Effector CD8-positive, alpha-beta T cell (primary cell): Measurements from ENCODE around the gene CHRD.

Source experiments
- DNase-seq: peaks from one replicate; lab custom pipeline; 2025; lab: John Stamatoyannopoulos, UW

CHRD gene

DNA sequence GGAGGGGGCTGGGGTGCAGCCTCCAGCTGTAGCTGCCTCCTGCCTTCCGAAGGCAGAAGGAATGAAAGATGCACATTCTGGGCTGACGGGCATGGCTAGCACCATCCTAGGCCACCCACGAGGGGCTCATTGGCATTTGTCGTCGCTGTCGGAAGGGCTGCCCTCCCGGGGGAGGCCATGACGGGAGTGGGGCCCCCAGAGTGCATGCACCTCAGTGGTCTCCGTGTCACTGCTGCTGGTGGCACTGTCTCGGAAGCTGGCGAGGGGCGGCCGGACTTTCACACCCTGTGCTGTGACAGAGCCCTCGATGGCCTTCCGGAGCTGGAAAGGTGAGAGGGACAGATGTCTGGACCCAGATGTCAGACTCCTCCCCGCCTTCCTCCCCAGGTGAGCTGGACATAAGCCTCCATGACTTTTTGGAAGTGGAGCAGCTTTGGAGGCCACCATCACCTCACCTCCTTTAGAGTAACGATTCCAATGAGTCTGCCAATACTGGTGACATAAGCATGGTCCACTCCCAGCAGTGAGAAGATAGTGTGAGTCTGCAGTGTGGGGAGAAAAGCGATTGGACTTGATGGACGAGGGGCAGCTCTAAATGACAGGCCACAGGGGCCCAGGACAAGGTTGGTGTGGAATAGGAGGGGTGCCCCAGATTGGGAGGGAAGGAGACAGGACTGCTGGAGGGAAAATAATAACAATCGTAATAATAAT, 33.2 kb upstream of the CHRD start:
- DNase-seq = no peak

DNA sequence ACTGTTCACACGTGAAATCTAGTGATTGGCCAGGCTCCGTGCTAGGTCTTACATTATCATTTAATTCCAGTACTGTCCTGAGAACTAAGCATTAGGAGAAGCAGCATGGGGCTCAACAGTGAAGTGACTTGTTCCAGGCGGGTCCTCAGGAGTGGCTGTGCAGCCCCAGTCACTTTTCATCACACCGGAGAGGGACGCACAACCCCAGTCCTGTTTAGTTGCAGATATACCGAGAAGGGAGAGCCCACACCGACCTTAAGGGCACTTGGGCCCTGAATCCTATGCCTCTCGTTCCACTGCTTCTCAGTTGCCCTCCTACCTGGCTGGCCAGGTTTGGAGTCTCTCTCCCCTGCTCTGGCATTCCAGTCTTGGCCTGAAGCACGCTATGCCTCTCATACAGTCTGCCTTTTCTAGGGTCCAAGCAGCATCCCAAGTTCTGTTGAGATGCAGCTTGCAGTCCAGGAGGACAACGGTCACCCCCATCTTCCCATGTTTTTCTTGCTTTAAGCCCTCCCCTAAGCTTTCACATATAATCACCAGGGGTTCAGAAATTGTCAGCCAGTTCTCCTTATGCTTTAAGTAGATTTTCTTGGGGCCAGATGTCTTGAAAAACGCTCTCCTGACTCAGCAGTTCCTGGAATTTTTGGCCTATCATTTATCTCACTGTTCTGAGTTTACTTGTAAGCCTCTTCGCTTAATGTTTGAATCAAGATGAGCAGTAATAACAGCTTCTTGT, 32.4 kb upstream of the CHRD start:
- DNase-seq = no peak

- DNase-seq = no peak
These were observed 31.8 kb upstream of the CHRD start for GRCh38 chr3:184348057-184348382.

GRCh38 chr3:184349563-184350470, 30.0 kb upstream of the CHRD start:
- DNase-seq = no peak

DNA sequence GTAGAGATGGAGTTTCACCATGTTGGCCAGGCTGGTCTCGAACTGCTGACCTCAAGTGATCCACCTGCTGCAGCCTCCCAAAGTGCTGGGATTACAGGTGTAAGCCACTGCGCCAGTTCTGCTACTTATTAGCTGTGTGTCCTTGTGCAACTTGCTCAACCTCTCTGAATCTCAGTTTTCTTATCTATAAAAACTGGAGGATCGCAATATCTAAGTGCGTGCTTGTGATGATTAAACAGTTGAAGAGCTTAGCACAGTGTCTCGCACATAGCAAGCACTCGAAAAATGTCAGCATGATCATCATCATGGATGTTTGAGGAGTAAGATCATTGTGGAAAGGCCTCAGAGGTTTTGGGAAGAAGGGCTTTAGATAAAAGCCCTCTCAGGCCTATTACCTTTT, 29.2 kb upstream of the CHRD start:
- DNase-seq = no peak

DNA sequence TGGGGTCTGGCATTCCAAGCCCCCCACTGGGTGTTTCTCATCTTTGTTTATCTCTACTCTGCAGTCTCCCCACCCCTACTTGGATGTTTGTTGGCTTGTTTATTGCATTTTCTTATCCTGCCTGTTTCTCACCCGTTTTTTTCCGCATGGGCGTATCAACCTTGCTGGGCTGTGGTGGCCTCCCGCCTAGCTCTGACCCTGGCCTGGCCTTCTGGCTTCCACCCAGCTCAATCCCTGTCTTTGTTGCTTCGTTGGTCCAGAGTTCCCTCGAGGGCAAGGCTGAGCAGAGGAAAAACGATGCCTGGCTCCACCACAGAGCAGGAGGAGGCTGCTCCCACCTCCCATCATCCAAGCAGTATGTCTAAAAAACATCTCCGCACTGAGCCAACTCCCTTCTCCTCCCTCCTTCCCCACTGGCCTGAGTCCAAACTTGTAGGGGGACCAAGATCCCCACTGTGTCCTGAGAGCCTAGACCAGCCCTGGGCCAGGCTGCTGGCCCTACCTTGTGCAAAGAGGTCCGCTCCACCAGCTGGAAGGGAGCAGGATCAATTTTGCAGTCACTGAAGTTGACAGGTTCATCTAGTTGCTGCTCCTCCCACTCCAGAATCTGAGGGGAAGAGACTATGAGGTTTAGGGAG, 28.2 kb upstream of the CHRD start:
- DNase-seq = no peak

- DNase-seq = no peak
These were observed 27.6 kb upstream of the CHRD start for GRCh38 chr3:184352149-184352785.

- DNase-seq = no peak
These were observed 26.8 kb upstream of the CHRD start for GRCh38 chr3:184352897-184353545.

DNA sequence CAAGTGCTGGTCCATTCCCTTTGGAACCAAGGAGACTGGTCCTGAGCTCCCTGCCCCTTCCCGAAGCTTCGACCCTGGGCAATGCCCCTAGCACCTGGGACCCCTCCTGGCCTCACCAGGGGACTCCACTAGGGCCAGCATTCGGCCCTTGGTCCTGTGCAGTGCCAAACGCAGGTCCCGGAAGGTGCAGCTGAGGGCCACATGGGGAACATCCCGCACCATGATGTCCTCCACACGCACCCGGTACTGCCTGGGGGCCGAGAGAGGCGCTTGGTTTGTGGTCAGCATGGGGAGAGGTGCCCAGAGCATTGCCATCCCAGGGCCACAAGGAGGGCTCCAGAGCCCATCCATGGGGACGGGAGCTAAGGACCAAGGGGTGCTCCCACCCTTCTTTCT, 26.3 kb upstream of the CHRD start:
- no peak for DNase-seq

GRCh38 chr3:184354121-184354728, 25.6 kb upstream of the CHRD start:
- peak; percentile 55 for DNase-seq

DNA sequence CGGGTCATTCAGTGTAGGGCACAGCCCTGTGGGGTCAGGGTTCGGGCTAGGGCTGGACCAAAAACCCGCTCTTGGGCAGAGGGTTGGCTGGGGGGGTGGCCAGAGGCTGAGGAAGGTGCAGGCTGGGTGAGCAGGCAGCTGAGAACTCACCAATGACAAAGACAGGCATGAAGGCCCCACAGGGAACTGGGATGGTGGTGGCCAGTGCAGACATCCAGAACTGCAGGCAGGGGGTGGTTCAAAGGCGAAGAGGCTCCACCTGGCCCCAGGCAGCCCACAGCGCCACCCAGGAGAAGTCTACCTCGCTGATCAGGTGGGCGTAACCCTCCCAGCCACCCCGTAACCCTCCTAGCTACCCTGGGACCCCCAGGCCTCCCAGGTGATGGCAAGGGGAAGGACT, 25.1 kb upstream of the CHRD start:
- DNase-seq = no peak

DNA sequence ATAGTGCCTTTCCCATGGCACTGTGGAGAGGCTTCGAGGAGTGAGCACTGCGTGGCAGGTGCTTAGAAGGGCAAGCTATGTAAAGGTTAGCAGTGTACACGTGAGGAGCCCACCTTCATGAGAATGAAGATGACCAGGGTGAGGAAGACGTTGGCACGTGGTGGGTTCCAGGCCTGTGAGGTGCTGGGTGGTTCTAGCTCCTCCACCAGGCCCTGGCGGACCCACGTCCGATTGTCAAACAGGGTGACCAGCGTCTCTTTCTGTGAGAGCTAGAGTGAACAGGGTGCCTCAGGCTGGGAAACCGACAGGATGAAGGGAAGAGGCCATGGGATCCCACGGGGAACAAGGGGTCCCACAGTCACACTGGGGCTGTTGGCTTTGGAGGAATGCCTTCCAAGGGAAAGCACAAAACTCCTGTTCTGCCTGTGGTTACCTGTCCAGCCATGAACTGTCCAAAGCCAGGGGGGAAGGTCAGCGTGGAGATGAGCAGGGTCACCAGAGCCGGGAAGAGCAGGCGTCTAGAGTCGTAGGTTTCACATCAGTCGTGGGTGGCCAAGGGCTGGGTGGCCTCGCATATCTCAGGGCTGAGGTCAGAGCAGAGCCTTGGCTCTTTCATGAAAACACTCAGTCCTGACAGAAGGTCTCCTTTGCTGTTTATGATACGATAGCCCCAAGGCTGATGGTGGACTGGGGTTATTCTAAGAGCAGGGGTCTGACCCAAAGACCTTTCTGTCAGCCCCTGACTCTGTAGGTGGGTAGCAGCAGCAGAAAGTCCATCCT, 24.4 kb upstream of the CHRD start:
- no peak for DNase-seq

DNA sequence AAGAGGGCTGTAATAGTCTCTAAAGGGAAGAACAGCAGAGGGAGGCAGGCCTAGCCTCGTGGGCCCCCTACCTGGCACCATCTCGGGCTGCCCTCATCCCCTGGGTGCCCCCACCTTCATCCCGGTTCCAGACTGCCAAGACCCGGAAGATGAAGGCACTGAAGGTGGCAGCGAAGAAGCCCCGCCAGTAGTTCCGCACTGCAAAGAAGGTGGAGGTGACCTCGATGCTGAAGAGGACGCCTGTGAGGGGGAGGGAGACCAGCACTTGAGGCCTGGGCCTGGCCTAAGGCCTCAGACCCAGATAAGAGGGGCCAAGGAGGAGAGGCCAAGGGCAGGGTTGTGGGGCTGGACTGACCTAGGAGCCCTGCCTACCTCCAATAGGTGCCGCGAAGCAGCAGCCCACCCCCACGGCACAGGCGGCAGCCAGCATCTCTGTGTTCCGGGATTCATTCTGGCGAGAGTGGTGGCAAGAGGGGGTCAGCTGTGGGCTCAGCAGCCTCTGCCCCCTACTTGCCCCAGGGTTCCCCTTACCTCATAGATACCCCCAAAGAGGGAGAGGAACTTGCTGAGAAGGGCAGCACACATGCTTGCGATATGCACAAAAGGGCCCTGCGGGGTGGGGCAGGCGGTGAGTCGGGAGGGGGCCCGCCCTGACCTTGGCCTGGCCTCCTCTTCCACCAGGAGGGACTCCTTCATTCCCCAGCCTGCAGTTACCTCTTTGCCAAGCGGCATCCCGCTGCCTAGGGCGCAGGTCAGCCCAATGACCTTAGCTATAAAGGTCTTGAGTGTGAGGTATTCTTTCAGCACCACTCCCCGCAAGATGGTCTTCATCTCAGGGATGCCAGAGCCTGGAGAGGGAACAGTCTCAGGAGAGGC, 22.4 kb upstream of the CHRD start:
- no peak for DNase-seq

DNA sequence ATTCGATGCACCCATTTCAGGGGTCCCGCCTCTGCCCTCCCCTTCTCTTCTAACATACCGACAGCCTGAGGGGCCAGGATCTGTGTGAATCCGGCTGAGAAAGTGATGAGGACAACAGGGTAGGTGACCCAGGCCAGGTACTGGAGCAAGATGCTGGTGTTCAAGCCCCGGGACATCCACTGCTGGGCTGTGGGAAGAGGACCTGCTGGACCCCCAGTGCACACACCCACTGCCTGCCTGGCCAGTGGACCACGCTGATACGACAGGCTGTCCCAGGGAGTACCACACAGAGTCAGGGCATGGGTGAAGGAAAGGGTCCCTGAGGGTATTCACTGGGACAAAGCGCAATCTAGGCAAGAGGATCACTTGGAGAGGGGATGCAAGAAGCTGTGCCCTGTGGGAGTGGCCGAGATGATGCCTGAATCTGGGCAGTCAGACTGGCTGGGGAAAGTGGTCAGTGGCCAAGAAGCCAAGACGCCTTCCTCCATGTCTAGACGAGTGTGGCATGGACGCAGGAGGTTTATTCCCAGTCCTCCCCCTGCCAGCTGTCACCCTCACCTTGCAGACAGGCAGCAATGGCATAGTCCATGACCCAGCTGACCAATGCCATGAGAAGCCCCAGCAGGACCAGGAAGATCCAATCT, 21.6 kb upstream of the CHRD start:
- DNase-seq = no peak

GRCh38 chr3:184358921-184359350, 20.9 kb upstream of the CHRD start:
- DNase-seq = no peak

DNA sequence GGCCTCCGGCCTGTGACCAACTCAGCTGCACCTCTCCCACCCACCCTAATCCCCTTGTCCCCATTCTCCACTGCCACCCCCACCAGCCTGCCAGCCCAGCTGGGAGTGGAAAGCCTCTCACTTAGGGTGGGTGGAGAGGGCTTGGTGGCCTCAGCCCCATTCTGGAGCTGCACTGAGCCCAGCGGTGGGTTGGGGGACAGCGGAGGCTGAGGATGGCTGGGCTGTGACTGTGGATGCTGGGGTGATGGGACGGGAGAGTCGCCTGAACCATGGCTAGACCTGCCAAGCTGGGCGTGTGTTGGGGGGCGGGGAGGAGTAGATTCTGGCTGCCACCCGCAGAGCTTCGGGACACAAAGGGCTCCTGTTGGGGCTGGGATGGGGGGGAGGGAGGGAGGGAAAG, 20.2 kb upstream of the CHRD start:
- DNase-seq = no peak

DNA sequence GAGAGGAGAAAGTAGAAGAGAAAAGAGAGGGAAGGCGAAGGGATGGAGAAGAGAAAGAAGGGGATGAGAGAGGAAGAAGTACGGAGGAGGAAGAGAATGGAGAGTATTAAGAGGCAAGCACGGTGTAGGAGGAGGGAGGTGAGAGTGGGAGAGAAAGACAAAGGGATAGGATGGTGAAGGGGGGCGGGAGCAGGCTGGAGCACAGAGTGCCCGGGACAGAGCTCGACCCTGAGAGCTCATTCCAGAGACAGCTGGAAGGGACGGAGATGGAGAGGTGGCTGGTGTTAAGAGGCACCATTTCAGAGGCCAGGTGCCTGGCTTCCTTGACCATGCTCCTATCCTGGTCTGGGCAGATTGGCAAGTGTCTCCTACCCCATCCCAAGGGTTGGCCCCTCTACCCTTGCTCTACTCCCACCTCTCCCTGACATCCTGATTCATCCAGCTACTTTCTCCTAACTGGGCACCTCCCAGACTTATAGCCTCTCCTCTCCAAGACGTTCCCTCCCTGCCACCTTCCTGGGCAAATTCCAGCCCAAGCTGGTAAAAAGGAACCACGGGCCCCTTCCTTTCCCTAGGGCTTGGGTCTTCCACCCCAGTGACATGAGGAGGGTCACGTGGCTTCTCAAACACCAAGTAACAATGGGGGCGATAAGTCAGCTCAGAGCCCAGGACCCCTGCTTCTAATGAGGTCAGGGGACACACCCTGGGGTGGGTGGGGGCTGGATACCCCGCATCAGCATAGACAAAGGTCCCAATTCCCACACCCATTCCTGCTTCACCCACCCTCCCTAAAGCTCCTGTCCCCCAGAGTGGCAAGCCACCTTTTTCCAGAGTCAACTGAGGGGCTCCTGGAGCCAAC, 19.6 kb upstream of the CHRD start:
- DNase-seq = no peak
